HepG2 (cell line): ENCODE results near the gene LAMP2. TPM values are rescaled to one million over a fixed set of nuclear protein-coding genes. Genes with fewer than 3 reads are reported as not detected.

Experiments
- ARID5B ChIP-seq: IDR thresholded peaks from 2 replicates; pipeline ENCODE4 v1.4.0; 2020; ENCODE audit warnings: mild to moderate bottlenecking, missing genetic modification reagents
- CEBPG ChIP-seq: IDR thresholded peaks from 2 replicates; pipeline ENCODE4 v1.6.1; 2016
- FOXP4 ChIP-seq: sonication (generic); formaldehyde crosslinking; IDR thresholded peaks from 2 replicates; pipeline ENCODE4 v1.4.0; 2020; ENCODE audit warnings: missing genetic modification reagents
- GPBP1L1 ChIP-seq: sonication (generic); formaldehyde crosslinking; IDR thresholded peaks from 2 replicates; pipeline ENCODE4 v1.5.0; 2020; ENCODE audit warnings: mild to moderate bottlenecking, missing genetic modification reagents
- HMG20A ChIP-seq: IDR thresholded peaks from 2 replicates; pipeline ENCODE4 v1.6.1; 2016; ENCODE audit warnings: borderline replicate concordance
- KLF16 ChIP-seq, 2 experiments: sonication (generic) in 1 of 2; formaldehyde crosslinking in 1 of 2; IDR thresholded peaks; 2 replicates each; pipeline versions ENCODE4 v1.6.1 to v1.8.0; 2016 to 2023; ENCODE audit warnings: missing genetic modification reagents in 2 of 2, missing compliant biosample characterization in 1 of 2
- MTF1 ChIP-seq: sonication (generic); formaldehyde crosslinking; IDR thresholded peaks from 2 replicates; pipeline ENCODE4 v1.5.0; 2020; ENCODE audit warnings: missing genetic modification reagents
- NCOA5 ChIP-seq: sonication (generic); formaldehyde crosslinking; IDR thresholded peaks from 2 replicates; pipeline ENCODE4 v1.4.0; 2020; ENCODE audit warnings: missing genetic modification reagents
- NFE2L1 ChIP-seq: sonication (generic); formaldehyde crosslinking; IDR thresholded peaks from 2 replicates; pipeline ENCODE4 v1.4.0; 2020; ENCODE audit warnings: missing genetic modification reagents, mild to moderate bottlenecking, borderline replicate concordance
- NR2F1 ChIP-seq, 2 experiments: fragments of 450-650 bp in 1 of 2; formaldehyde crosslinking in 1 of 2; IDR thresholded peaks; 2 replicates each; pipeline versions ENCODE4 v1.5.0 to v1.6.1; 2016 to 2020; ENCODE audit warnings: mild to moderate bottlenecking in 1 of 2, missing compliant biosample characterization in 1 of 2, missing genetic modification reagents in 1 of 2, moderate library complexity in 1 of 2
- NR2F2 ChIP-seq: IDR thresholded peaks from 2 replicates; pipeline ENCODE4 v1.6.1; 2012; ENCODE audit warnings: low read depth, inconsistent platforms, borderline replicate concordance
- RARA ChIP-seq: IDR thresholded peaks from 2 replicates; pipeline ENCODE4 v1.6.1; 2016; ENCODE audit warnings: missing genetic modification reagents, missing compliant biosample characterization
- RXRA ChIP-seq: sonication (generic); formaldehyde crosslinking; IDR thresholded peaks from 2 replicates; pipeline ENCODE4 v1.5.1; 2020; ENCODE audit warnings: missing genetic modification reagents
- SCMH1 ChIP-seq: sonication (generic); formaldehyde crosslinking; IDR thresholded peaks from 2 replicates; pipeline ENCODE4 v1.9.0; 2021; ENCODE audit warnings: missing genetic modification reagents, mild to moderate bottlenecking, borderline replicate concordance
- SIN3B ChIP-seq: fragments of 150-350 bp; IDR thresholded peaks from 2 replicates; pipeline ENCODE4 v1.6.1; 2014; ENCODE audit warnings: low read length
- SMC3 ChIP-seq: IDR thresholded peaks from 2 replicates; pipeline ENCODE4 v1.6.1; 2011; ENCODE audit warnings: low read length, improper control_type of control experiment
- SOX6 ChIP-seq, 2 experiments: fragments of 450-650 bp in 1 of 2; sonication (generic) in 1 of 2; formaldehyde crosslinking in 1 of 2; IDR thresholded peaks; 2 replicates each; pipeline versions ENCODE4 v1.4.0 to v1.6.1; 2017 to 2020; ENCODE audit warnings: antibody characterized with exemption in 1 of 2, mild to moderate bottlenecking in 1 of 2, missing genetic modification reagents in 1 of 2
- SUZ12 ChIP-seq: fragments of 150-350 bp; IDR thresholded peaks from 2 replicates; pipeline ENCODE4 v1.6.1; 2014; ENCODE audit warnings: low read depth, low read length
- TFE3 ChIP-seq: IDR thresholded peaks from 2 replicates; pipeline ENCODE4 v1.6.1; 2016
- ZBTB37 ChIP-seq: sonication (generic); formaldehyde crosslinking; IDR thresholded peaks from 2 replicates; pipeline ENCODE4 v1.4.0; 2020; ENCODE audit warnings: mild to moderate bottlenecking, missing genetic modification reagents
- ZNF260 ChIP-seq: sonication (generic); formaldehyde crosslinking; IDR thresholded peaks from 2 replicates; pipeline ENCODE4 v1.4.0; 2020; ENCODE audit warnings: missing genetic modification reagents, low read depth, mild to moderate bottlenecking, borderline replicate concordance
- ZNF761 ChIP-seq: sonication (generic); formaldehyde crosslinking; conservative IDR thresholded peaks from 2 replicates; pipeline ENCODE4 v1.4.0; 2020; ENCODE audit warnings: mild to moderate bottlenecking, missing genetic modification reagents
- polyA plus RNA-seq, 8 experiments: library from polyadenylated mRNA; depleted of rRNA in 3 of 8; stranded (reverse) in 7 of 8; unstranded in 1 of 8; fragments of >200 nt; fragmentation: Illumina TruSeq in 4 of 8; extraction: Trizol in 4 of 8; gene quantifications; 2 replicates each; pipeline versions ENCODE4 v1.2.1 to v1.2.3, GENCODE V29; 2011 to 2016; ENCODE audit warnings: low read depth in 4 of 8, missing spikeins in 1 of 8, mixed read lengths in 1 of 8; ENCODE audit not compliant: insufficient read depth in 1 of 8
- total RNA-seq, 5 experiments: library from RNA; depleted of rRNA; stranded (reverse); fragments of >200 nt; fragmentation: Illumina TruSeq; extraction: Trizol; gene quantifications; 2 replicates each; pipeline ENCODE4 v1.2.3, GENCODE V29; 2016; ENCODE audit warnings: low read depth in 1 of 5

The LAMP2 gene
- total and polyA plus RNA-seq, 2 of the 13 experiments (the other 11 are each of a cell fraction or from before 2014, with no cell fraction given), result 127 to 170 TPM

- peak; percentile 97 for TF ChIP-seq ZBTB37 (CRISPR knock-in tag)
- TF ChIP-seq ZNF260 (CRISPR knock-in tag), result no peak
- no peak for TF ChIP-seq ZNF761 (CRISPR knock-in tag)
- TF ChIP-seq SUZ12, result no peak
- TF ChIP-seq KLF16 (CRISPR knock-in tag; IDR thresholded peaks at IDR 0.05), result no peak
- no peak for TF ChIP-seq NFE2L1
- TF ChIP-seq NR2F2, result peak; percentile 94
- no peak for TF ChIP-seq SIN3B
- no peak for TF ChIP-seq NCOA5 (CRISPR knock-in tag)
- TF ChIP-seq FOXP4 (CRISPR knock-in tag), result peak; percentile 49
- TF ChIP-seq SCMH1 (CRISPR knock-in tag), result no peak
- peak; percentile 56; the same call in 1 of the 2 replicates for TF ChIP-seq HMG20A (CRISPR knock-in tag)
- TF ChIP-seq RXRA (CRISPR knock-in tag), result peak; percentile 64; the same call in 1 of the 2 replicates
- peak; percentile 83 for TF ChIP-seq RARA
- no peak for TF ChIP-seq GPBP1L1 (CRISPR knock-in tag)
- no peak for TF ChIP-seq SOX6 (IDR thresholded peaks at IDR 0.05)
- peak; percentile 80 for TF ChIP-seq SOX6 (CRISPR knock-in tag; IDR thresholded peaks at IDR 0.05)
- TF ChIP-seq CEBPG (CRISPR knock-in tag), result no peak
- no peak for TF ChIP-seq MTF1 (CRISPR knock-in tag)
- TF ChIP-seq TFE3, result peak; percentile 47; the same call in 1 of the 2 replicates
- peak; percentile 72 to 84; a peak in 3 of 4 replicates for TF ChIP-seq NR2F1 (CRISPR knock-in tag; IDR thresholded peaks at IDR 0.05)
- peak; percentile 65 for TF ChIP-seq ARID5B (CRISPR knock-in tag)
- no peak for TF ChIP-seq SMC3
These were observed 17.7 kb upstream of the LAMP2 start (continued) for GRCh38 chrX:120486786-120487185.
